Measurements from ENCODE around the gene PIK3R6.
A peak's percentile ranks its signal among the peaks of the same experiment; 100 is the strongest.
"Not testable (repeated sequence)": the region's sequence is repeated elsewhere in the genome, so short reads cannot be mapped to it uniquely, and the experiment has no call there.

The PIK3R6 gene

DNA sequence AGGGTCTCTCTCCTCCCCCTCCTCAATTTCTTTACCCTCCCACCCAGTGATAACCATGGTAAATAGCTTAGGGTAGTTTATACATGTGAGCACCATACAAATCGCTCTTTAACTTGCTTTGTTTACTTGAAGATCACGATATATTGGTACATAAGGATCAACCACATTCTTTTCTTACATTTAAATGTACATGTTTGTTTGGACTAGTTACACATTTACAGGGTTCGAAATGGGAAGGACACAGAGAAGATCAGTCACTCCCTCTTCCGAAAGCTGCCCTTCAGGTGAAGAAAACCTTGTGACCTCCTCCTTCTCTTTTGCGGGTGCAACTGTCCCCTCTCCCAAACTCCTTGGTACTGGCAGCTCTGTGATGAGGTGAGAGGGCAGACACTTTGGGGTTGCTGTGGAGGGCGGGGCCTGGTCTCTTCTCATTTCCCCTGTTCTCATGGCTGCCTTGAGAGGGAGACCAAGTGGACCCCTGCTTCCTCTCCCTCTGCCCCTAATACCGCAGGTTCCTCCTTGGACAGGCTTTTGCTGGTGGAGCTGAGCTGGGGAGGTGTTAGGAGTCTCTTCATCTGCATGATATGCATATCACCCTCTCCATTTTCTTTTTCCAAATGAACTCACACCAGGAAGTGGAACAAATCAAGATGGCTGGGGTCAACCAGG is 4.7 kb upstream of the PIK3R6 start:
- DNase-seq = no peak

- no peak for DNase-seq
These were observed 3.7 kb upstream of the PIK3R6 start for GRCh38 chr17:8871081-8871581.

- DNase-seq = no peak
These were observed 3.0 kb upstream of the PIK3R6 start for GRCh38 chr17:8870406-8871040.

GRCh38 chr17:8869114-8869815 is 1.8 kb upstream of the PIK3R6 start:
- peak; percentile 56 for DNase-seq

DNA sequence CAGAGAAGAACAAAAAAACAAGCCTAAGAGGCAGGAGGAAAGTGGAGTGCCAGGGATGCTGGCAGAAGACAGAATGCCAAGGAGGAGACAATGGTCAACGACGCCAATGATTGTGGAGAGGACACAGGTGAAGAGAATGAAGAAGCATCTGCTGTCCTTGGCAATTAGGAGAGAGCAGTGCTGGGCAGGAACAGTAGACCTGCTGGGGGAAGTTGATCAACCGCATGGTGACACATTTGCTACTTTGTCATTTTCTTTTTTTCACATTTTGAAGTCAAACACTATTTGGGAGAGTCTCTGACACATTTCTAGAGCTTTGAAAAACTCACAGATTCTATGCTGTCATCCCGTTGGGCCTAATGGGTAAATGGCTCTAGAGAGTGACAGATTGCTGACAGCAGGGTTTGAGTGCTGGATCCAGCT is 1.1 kb upstream of the PIK3R6 start:
- peak; percentile 44 for DNase-seq

DNA sequence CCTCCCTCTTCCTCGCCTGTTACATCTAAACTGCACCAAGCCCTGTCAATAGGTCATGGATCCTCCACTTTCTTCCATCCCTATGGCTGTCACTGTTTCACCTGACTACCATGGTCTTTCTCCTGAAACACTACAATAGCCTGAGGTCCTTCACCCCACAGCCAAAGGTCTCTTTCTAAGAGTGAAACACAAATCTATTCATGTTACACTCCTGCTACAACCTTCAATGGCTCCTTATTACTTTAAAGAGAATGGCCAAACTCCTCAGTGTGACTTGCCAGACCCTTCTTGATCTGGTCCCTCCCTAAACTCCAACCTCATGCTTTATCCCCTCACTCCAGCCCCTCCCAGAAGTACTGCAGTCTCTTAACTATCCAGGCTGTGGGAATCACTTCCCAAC is 618 bp upstream of the PIK3R6 start:
- no peak for DNase-seq

- DNase-seq = no peak
These were observed 1.7 kb downstream of the PIK3R6 start for GRCh38 chr17:8865811-8866210.

GRCh38 chr17:8865385-8865784 is 2.1 kb downstream of the PIK3R6 start:
- no peak for DNase-seq

DNA sequence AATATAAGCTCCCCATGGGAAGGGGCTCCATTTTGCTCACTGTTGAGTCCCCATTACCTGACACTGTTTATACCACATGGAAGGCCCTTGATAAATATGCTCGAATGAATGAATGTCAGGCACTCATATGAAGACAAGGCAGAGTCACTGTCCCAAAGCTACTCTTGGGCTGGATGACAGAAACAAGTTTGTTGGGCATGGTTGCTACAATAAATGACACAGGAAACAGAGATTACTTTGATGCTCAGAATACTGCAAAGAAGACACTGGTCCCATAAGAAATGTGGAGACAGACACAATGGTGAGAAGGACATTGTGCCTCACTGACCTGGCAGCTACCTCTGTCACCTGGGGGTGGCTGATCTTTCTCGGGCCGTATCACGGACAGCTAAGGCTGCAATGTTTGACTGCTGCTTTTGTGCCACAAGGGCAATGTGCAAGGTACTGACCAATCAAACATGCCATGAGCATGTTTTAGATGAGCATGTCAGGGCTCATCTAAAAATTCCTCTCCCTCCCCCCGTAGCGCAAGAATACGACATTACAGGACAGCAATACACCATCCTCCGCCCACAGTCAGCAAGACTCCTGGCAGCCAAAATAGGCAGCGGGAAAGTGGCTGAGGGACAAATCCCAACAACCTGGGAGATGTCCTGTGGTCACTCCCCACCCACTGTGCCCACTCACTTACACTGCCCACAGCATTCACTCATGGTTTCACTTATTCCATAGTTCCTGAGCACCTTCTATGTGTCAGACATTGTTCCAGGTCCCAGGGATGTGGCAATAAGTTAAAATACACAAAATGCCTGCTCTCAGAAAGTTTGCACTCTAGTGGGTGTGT is 5.0 kb downstream of the PIK3R6 start:
- DNase-seq = no peak

DNA sequence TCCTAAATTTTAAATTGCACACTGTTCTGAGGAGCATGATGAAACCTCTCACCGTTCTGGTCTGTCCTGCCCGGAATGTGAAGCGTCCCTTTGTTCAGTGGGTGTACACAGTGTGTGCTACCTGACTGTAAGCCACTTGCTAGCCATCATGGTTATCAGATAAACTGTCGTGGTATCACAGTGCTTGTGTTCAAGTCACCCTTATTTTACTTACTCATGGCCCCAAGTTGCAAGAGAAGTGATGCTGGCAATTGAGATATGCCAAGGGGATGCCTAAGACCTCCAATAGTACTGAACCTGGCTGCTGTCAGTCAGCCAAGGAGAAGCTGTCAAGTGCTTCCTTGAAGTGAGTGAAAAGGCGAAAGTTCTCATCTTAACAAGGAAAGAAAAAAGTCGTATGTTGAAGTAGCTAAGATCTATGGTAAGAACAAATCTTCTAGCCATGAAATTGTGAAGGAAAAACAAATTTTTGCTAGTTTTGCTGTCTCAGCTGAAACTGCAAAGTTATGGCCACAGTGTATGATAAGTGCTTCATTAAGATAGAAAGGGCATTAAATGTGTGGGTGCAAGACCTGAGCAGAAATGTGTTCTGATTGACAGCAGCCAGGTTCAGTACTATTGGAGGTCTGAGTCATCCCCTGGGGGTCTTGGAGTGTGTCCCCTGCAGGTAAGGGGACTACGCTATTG is 5.8 kb downstream of the PIK3R6 start:
- DNase-seq = peak; percentile 61

DNA sequence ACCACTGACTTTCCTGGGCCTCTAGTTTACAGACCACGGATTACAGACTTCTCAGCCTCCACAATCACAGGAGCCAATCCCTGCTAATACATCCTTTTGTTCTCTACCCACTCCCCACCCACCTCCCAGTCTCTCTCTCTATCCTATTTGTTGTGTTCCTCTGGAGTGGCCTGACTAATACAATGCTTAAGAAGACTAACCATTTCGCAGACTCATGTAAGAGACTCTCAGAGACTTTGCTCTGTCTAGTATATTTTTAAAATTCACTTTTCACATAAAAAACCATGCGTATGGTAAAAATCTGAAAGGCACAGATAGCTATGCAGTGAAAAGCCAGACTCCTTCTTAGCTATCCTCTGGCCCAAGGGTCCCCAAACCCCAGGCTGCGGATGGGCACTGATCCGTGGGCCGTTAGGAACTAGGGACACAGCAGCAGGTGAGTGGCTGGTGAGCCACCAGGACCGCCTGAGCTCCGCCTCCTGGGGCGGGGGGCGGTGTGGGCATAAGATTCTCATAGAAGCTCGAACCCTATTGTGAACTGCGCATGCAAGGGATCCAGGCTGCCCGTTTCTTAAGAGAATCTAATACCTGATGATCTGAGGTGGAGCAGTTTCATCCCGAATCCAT is 7.6 kb downstream of the PIK3R6 start:
- DNase-seq = no peak

GRCh38 chr17:8859027-8859803 is 8.3 kb downstream of the PIK3R6 start:
- peak; percentile 88 for DNase-seq

GRCh38 chr17:8857919-8858318 is 9.6 kb downstream of the PIK3R6 start:
- peak; percentile 42 for DNase-seq

DNA sequence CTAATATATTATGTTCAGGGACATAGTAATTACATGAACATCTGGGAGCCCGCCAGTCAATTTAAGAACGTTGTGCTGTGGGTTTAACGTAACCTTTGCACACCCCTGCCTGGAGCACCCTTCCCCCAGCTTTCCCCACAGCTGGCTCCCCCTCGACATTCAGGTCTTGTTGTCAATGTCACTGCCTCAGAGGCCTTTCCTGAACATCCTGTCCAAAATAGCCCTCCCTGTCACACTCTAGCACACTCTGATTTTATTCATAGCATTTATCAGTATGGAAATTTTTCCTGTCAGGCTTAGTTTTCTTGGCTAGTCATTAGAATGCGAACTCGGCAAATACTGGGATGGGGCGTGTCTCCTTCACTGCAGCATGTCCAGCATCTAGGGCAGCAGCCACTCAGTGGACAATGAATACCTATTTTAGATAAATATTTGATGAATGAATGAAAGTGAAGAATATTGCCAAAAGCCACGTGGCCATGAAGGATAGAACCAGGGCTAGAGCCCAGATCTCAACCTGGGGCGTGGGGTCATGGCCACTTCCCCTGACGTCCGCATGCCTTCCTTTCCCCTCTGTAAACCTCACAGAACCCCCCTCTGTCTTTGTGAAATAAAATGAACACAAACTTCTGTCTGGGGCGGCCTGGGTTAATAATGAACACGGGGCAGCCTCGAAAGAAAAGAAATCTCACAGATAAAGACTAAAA is 10.5 kb downstream of the PIK3R6 start:
- DNase-seq = no peak

DNA sequence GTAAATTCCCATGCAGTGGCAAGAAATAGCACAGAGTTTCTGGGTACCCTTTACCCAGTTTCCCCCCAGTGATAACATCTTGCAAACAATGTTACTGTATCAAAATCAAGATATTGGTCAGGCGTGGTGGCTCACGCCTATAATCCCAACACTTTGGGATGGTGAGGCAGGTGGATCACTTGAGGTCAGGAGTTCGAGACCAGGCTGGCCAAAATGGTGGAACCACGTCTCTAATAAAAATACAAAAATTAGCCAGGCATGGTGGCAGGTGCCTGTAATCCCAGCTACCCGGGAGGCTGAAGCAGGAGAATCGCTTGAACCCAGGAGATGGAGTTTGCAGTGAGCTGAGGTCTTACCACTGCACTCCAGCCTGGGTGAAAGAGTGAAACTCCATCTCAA is 11.3 kb downstream of the PIK3R6 start:
- DNase-seq = not testable (repeated sequence)

- DNase-seq = no peak
These were observed 11.8 kb downstream of the PIK3R6 start for GRCh38 chr17:8855477-8856204.

GRCh38 chr17:8851600-8851999 is 15.9 kb downstream of the PIK3R6 start:
- no peak for DNase-seq

DNA sequence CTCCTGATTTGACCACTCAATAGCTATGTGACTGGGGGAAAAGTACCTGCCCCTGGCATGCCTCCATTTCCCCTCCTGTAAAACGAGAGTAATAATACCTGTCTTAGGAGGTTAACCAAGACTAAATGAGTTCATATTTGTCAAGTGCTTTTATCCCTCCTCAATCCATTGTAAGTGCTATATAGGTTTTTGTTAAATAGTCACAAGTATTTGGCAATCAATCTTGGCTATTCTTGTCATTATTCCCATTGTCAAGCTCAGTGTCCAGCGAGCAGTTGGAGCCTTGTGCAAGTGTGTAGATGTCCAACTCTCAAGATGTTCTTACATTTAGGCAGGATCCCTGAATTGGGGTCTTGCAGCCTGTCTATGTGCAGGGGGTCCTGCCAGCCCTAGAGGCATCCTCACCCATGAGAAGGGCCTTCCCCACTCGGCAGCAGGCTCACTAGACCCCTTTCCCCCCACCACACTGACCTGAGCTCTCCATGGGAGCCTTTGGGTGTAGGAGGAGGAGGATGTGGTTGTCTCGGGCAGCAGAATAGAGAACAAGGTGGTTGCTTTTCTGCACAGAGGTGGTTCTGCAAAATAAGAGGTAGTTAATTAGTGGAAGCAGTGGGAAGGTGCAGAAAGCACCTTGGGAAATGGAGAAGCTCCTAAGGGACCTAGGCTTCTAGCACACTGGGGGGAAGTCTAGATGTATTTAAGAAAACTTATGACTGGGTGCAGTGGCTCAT is 18.0 kb downstream of the PIK3R6 start:
- no peak for DNase-seq

- no peak for DNase-seq
These were observed 19.6 kb downstream of the PIK3R6 start for GRCh38 chr17:8847891-8848290.
